Activated CD8-positive, alpha-beta memory T cell treated with anti-CD3 and anti-CD28 coated beads for 4 hours (primary cell): Measurements from ENCODE around the gene KSR2.
"Not testable (repeated sequence)": the region's sequence is repeated elsewhere in the genome, so short reads cannot be mapped to it uniquely, and the experiment has no call there.

Experiments used
- DNase-seq, 2 donors: peaks; one replicate each; pipeline ENCODE4 v3.0.0-alpha.2; 2020; ENCODE audit warnings: low read depth in 2 of 2

KSR2 gene

GRCh38 chr12:117821480-117822175, 147.2 kb downstream of the KSR2 start:
- no peak for DNase-seq

- DNase-seq, result no peak
Observed at GRCh38 chr12:117820216-117820907, 148.4 kb downstream of the KSR2 start.

DNA sequence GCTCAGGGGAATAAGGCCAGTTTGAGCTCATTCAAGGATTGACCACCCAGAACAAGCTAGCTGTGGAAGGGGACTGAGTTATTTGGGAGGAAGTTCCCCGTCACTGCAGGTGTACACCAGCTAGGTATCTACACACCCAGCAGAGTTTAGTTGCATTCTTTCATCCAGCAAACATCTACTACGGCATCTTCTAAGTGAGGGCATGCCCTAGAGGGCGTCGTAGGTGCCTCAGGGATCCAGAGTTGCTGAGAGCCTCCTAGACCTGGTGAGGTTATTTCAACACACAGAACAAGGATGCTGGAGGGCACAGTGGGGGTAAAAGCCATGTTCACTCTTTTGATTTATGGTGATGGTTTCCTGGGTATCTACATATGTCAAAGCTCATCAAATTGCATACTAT, 149.6 kb downstream of the KSR2 start:
- DNase-seq, result no peak

DNA sequence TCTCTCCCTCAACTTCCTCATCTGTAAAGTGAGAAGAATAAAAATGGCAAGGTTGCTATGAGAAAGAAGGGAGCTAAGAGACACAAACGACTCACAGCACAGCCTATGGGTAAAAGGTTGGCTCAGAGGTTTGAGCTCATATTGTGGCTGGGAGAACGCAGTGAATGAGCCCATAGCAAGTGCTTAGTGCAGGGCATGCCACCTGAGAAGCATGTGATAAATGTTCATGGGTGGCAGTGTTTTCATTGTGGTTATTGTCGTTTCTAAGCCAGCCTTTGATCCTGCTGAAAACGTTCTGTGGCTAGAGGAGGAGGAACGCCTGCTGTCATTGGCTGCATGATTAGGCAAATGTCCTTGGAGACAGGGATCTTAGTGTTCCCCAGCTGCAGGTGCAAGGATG, 150.4 kb downstream of the KSR2 start:
- DNase-seq, result no peak

DNA sequence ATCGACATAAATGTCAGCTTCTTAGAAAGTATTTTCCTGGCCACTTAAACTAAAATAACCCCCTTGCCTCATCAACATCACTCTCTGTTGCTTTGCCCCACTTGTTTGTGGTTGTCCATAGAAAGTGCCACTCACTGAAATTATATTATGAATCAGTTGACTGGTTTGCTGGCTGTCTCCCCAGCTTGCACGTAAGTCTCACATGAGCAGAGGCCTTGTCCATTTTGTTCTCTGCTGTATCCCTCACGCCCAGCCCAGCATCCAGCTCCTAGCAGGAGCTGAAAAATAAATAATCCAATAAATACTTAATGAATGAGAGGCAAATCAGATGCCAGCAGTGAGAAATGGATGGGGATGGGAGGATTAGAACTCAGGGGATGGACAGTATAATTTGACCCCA, 159.3 kb downstream of the KSR2 start:
- DNase-seq, result no peak

GRCh38 chr12:117807946-117808345, 160.8 kb downstream of the KSR2 start:
- DNase-seq, result no peak

DNA sequence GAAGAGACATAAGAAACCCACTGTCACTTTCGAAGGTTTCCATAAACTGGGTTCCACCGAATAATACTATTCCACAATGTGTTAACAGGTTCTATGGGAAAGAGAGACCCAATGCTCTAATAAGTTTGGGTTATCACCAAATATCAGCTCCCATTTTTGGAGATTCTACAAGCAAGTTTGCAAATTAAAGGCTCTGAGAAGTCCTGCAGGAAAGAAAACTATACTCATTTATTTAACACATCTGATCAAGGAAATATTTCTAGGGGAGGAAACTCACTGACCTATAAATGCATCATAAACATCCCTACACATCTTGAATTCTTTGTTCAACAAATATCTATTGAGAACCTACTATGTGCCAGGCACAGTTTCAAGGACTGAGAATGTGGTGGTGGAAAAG, 161.4 kb downstream of the KSR2 start:
- no peak for DNase-seq

DNA sequence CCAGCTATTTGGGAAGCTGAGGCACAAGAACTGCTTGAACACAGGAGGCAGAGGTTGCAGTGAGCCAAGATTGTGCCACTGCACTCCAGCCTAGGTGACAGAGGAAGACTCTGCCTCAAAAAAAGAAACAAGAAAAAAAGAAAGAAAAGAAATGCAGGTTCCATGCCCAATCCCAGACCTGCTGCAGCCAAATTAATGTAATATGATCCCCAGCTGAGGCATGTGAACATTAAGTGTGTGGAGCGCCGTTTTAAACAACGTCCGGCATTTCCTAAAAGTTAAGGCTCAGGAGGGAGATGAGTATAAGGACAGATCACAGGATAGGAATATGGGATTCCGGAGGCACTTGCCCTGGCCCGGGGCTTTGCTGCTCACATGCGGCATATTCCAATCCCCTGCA, 162.9 kb downstream of the KSR2 start:
- DNase-seq, result no peak

GRCh38 chr12:117803001-117803400, 165.8 kb downstream of the KSR2 start:
- no peak for DNase-seq

DNA sequence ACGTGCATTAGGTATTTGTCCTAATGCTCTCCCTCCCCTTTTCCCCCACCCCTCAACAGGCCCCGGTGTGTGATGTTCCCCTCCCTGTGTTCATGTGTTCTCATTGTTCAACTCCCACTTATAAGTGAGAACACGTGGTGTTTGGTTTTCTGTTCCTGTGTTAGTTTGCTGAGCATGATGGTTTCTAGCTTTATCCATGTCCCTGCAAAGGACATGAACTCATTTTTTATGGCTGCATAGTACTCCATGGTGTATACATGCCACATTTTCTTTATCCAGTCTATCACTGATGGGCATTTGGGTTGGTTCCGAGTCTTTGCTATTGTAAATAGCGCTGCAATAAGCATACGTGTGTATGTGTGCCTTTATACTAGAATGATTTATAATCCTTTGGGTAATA, 168.1 kb downstream of the KSR2 start:
- DNase-seq, result not testable (repeated sequence)

- DNase-seq, result no peak
Observed at GRCh38 chr12:117797202-117797601, 171.6 kb downstream of the KSR2 start.

DNA sequence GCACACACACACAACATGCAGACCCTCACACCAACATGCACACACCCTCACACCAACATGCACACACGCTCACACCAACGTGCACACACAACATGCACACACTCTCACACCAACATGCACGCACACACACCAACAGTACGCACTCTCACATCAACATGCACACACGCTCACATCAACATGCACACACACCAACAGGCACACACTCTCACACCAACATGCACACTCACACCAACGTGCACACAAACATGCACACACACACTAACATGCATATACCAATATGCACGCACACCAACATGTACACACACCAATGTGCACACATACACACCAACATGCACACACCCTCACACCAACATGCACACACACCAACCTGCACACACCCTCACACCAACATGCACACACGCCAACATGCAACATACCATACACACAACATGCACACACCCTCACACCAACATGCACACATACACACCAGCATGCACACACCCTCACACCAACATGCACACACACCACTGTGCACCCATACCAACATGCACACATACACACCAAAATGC, 175.8 kb downstream of the KSR2 start:
- DNase-seq, result no peak

DNA sequence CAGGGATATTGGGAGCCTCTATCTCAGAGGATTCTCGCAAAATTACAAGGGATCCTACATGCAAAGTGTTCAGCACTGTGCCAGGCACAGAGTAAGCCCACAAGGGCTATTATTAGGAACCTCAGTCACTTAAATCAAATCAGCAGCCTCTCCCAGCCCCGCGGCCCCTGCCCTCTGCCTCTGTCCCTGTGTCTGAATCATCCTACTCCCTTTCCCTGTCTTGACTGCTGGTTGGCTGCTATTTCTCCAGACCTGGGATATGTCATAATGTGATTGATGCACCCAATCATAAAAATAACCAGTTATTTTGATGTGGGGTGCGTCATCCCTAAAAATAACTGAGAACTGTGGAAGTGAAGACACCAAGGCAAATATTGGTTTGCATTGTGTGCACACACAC, 176.3 kb downstream of the KSR2 start:
- DNase-seq, result no peak

DNA sequence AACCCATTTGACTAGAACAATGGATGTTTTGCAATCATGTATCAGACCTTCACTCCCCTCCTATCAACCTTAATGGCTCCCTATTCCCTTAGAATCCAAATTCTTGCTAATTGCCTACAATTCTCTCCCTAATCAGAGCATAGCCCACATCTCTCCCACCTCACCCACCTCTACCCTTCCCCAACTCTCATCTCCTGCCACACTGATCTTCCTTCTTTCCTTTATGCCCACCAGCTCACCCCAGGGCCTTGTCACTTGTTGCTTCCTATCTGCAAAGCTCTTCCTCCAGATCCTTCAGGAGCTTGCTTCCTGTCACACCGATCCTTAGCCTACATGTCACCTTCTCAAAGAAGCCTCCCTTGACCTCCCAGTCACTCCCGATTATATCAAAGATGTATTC, 177.8 kb downstream of the KSR2 start:
- DNase-seq, result no peak

GRCh38 chr12:117790198-117790597, 178.6 kb downstream of the KSR2 start:
- no peak for DNase-seq

DNA sequence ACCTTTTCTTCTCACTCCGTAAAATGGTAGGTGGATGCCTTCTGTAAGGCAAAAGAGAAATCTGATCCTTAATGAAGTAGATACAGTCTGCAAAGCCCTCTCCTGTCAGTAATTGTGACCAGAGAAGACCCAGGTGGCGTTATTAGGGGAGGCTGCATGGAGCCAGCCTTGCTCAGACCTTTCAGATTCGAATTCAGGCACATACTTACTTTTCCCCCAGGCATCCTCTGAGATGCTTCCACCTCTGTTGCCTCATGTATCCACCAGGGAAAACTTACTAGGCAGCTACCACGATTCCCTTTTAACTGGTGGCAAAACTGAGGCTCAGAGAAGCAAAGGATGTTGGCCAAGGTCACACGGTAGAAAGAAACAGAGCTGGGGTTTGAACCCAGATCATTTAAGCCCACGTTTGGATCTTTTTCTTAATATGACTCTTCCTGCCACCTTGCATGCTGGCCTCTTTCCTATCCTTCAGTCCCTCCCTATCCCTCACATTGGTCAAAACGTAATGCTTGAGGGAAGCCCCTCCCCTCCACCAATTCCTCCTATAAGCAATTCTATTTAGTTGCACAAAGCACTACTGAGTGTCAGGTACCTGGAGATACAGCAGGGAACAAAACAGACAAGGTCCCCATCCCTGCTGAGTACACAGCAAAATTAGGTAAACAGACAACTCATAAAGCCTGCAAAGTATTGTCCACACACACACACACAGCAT, 179.4 kb downstream of the KSR2 start:
- DNase-seq, result no peak

DNA sequence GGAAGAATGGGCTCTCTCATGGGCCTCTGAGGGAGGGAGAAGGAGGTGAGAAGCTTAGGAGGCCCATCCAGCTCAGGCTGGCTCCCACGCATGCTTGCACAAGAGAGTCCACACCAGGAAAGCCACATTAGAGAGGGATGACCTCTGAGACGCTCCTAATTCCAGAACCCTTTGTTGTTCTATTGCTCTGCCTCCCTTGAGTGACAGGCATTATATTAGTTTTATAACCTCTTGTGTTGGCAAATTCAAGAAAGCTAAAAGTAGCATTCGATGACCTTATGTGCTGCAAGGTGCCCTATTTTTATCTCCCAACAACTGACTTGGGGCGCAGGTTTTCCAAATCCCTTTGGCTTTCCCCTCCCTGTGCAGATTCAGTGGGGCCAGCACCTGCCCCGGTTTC, 190.1 kb downstream of the KSR2 start:
- no peak for DNase-seq

DNA sequence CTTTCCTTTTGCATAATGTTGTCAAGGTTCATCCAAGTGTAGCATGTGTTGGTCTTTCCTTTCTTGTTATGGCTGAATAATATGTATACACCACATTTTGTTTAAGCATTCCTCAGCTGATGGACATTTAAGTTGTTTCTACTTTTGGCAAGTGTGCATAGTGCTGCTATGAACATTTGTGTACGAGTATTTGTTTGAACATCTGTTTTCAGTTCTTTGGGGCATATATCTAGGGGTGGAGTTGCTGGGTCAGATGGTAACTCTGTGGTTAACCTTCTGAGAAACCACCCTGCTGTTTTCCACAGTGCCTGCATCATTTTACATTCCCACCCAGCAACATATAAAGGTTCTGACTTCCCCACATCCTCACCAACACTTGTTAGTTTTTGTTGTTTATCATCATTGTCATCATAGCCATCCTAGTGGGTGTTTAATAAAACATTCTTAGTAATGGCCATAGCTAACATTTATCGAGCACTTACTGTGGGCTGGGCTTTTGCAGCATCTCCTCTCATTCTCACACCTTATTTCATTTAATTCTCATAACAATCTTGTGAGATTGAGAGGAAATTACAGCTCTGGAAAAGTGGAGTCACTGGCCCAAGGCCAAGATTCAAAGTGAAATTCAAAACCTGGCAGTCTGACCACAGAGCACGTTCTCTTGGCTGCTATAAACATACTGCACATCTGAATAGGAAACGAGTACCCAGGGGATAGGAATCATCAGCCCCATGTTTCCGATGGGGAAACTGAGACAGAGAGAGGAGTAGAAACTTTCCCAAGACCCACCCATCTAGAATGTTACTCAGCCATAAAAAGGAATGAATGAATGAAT, 193.6 kb downstream of the KSR2 start:
- DNase-seq, result no peak

DNA sequence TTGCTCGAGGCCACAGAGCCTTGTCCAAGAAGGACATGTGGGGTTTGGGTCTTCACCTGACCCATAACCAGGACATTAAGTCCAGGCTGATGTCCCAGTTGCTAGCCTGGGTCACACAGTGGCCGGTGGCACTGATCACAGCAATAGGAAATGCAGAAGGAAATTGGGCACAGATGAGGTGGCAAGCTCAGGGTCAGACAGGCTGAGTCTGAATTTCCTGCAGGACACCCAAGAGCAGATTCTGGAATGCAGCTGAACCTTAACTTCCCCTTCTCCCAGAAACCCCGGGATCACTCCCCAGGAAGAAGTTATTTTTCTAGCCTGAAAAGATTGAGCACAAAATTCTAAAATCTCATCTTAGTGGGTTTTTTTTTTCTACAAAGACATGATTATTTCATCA, 199.9 kb downstream of the KSR2 start:
- no peak for DNase-seq

GRCh38 chr12:117766008-117766407, 202.8 kb downstream of the KSR2 start:
- no peak for DNase-seq

GRCh38 chr12:117762143-117762542, 206.6 kb downstream of the KSR2 start:
- no peak for DNase-seq
